GM10266 (cell line): Measurements from ENCODE around the gene FARP2.

Source experiments
- DNase-seq: peaks from one replicate; pipeline ENCODE4 v3.0.0; 2012; ENCODE audit errors: extremely low spot score
- TF ChIP-seq, protein P1 (sequence below): IDR thresholded peaks from 2 replicates; pipeline ENCODE4 v1.5.1; 2012; ENCODE audit warnings: mild to moderate bottlenecking, low read depth; ENCODE audit not compliant: control insufficient read depth, insufficient read depth; ENCODE audit errors: missing control alignments

FARP2 gene

DNA sequence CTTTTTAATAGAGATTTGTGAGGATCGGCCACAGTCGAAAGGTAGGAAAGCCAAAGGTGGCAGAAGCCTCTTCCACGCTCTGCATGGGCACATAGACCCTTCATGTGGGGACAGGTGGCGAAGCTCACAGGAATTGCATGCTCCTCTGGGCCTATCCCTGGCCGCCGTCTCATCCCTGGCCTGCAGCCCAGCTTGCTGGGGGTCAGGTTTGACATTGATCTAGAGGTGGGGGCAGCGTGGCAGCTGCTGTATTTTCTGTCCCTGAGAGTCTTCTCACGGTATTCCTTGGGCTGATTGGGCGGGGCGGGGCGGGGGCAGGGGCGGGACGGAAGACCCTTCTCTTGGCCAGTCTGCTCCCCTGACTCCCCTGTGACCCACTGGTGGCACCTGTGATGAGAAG is 103.4 kb downstream of the FARP2 start:
- TF ChIP-seq, protein P1, sequence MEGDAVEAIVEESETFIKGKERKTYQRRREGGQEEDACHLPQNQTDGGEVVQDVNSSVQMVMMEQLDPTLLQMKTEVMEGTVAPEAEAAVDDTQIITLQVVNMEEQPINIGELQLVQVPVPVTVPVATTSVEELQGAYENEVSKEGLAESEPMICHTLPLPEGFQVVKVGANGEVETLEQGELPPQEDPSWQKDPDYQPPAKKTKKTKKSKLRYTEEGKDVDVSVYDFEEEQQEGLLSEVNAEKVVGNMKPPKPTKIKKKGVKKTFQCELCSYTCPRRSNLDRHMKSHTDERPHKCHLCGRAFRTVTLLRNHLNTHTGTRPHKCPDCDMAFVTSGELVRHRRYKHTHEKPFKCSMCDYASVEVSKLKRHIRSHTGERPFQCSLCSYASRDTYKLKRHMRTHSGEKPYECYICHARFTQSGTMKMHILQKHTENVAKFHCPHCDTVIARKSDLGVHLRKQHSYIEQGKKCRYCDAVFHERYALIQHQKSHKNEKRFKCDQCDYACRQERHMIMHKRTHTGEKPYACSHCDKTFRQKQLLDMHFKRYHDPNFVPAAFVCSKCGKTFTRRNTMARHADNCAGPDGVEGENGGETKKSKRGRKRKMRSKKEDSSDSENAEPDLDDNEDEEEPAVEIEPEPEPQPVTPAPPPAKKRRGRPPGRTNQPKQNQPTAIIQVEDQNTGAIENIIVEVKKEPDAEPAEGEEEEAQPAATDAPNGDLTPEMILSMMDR, result no peak
- no peak for DNase-seq

DNA sequence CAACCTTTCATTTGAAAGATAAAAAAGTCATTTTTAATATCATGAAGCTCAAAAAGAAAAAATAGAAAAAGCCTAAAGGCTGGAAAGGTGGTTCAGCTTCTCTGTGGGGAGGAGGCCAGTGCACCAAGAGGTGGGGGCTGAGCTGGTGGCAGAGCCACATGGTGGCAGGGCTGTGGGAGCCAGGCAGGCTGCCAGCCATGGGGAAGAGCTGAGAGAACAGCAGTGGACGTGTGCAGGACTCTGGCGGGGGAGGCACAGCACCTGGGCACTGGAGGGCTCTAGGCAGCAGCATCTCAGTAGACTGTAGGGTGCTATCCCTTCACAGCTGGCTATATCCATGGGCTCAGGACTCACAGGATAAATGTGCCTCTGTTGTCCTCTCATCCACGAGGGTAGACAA is 104.5 kb downstream of the FARP2 start:
- no peak for DNase-seq
- TF ChIP-seq, protein P1, result no peak

DNA sequence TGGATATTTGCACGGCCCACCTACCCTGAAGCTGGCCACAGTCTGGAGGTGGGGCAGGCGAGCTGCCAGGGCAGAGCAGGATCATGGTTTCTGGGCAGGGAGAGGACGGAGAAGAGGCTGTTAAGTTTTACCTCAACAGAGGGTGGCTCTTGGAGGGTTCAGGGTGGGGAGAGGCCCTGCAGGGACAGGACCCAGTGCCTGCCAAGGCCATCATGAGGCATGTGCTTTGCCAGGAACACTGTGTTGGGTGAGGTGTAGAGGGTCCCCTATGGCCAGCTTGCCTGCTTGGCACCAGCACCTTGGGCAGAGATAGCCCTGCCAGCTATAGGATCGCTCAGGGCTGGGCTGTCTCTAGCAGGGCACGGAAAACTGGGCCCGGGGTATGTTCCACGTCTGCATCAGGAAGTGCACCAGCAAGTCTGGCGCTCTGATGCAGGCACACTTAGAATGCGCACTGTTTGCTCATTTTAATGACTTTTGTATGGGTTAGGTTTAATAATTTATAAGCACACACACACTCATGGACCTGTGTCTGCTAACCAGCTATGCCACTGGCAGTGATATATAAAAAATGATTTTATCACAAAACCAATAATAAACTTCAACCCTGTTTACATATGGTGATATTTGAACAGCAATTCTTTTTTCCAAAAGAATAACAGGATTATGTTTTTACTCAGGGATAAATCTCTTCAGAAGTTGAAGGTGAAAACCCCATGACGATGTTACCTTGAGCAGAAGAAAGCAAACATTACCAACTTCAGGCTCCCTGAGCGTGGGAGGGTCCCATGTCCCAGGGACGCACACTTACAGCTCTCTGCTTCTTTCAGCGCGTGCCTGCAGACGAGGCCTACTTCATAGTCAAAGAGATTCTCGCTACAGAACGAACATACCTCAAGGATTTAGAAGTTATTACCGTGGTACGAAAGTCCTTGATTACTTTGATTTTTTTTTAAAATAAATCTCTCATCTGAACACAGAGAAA is 105.9 kb downstream of the FARP2 start:
- no peak for DNase-seq
- TF ChIP-seq, protein P1, result no peak

DNA sequence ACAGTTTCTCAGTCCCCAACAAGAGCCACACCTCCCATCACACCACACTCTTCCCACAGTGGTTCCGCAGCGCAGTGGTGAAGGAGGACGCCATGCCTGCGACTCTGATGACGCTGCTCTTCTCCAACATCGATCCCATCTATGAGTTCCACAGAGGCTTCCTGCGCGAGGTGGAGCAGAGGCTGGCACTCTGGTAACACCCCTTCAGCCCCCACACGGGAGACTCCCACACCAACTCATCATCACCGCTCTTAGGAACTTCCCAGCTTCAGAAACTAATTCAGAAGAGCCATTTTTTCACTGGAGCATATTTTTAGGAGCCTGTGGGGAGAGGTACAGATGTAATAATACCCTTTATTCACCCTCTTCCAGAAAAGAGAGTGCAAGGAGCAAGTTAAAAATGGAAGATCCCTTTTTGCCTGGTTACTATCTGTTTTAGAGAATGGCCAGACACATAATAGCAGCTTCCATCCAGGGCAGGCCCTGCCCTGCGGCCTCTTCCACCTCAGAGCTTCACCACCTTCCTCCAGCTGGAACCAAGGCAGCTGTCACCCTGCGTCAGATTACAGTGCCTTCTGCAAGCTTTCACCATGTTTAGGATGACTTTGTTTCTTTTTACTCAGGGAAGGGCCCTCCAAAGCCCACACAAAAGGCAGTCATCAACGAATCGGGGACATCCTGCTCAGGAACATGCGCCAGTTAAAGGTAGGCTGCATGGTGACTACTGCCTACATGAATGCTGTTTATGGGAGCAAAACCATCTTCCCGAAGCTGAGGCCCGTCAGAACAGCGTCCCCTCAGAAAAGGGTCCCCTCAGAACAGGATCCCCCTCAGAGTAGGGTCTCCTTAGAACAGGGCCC is 107.4 kb downstream of the FARP2 start:
- TF ChIP-seq, protein P1, result no peak
- no peak for DNase-seq

DNA sequence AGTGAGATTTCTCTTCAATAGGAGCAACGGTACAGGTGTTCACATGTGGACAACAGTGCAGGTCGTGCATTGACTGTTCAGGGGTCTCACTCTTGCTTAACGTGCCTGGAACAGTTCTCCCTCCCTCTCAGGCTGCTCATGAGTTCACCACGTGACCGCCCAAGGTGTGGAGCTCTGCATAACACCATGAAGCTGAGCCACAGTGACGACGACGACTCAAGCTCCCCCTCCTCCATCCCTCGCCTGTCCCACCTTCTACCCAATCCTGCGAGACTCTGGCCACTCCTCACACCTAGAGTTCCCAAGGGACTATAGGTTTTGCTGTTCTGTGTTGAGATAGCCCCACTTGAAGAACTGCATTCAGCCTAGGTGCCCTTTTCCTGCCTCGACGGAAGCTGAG is 109.5 kb downstream of the FARP2 start:
- DNase-seq, result no peak
- TF ChIP-seq, protein P1, result no peak

DNA sequence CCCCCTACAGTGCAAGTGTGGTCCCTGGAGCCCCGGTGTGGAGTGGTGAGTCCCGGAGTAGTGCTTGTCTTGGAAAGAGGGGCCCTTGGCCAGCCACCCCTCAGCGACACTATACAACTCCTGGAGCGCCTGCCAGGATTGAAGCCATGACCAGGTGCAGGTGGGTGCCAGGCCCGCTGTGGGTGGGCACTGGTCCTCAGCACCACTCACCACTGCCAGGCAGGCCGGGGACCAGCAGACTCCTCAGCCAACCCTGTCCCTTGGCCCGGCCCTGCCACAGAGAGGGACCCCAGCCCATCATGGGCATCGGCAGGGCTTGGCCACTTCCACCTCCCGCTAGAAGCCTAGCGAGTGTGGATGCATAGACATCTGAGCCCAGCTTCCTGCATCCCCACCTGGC is 110.1 kb downstream of the FARP2 start:
- TF ChIP-seq, protein P1, result no peak
- no peak for DNase-seq
